Ishikawa (cell line): ENCODE results near the gene RFNG.

Experiments
- CEBPB ChIP-seq: IDR thresholded peaks from 2 replicates; pipeline ENCODE4 v1.6.1; 2012
- CREB1 ChIP-seq: IDR thresholded peaks from 2 replicates; pipeline ENCODE4 v1.6.1; 2012; ENCODE audit warnings: low read depth
- EGR1 ChIP-seq: IDR thresholded peaks from 2 replicates; pipeline ENCODE4 v1.6.1; 2012
- EP300 ChIP-seq: IDR thresholded peaks from 2 replicates; pipeline ENCODE4 v1.6.1; 2012; ENCODE audit warnings: borderline replicate concordance
- FOXM1 ChIP-seq: IDR thresholded peaks from 2 replicates; pipeline ENCODE4 v1.6.1; 2012; ENCODE audit warnings: low read depth, borderline replicate concordance
- NFIC ChIP-seq: IDR thresholded peaks from 2 replicates; pipeline ENCODE4 v1.6.1; 2012
- RAD21 ChIP-seq: IDR thresholded peaks from 2 replicates; pipeline ENCODE4 v1.6.1; 2012; ENCODE audit warnings: low read depth
- TAF1 ChIP-seq: IDR thresholded peaks from 2 replicates; pipeline ENCODE4 v1.6.1; 2012; ENCODE audit warnings: low read depth, mild to moderate bottlenecking
- TCF12 ChIP-seq: IDR thresholded peaks from 2 replicates; pipeline ENCODE4 v1.6.1; 2012; ENCODE audit warnings: low read depth
- TEAD4 ChIP-seq: IDR thresholded peaks from 2 replicates; pipeline ENCODE4 v1.6.1; 2012
- YY1 ChIP-seq: IDR thresholded peaks from 2 replicates; pipeline ENCODE4 v1.6.1; 2012; ENCODE audit warnings: low read depth
- ZBTB7A ChIP-seq: IDR thresholded peaks from 2 replicates; pipeline ENCODE4 v1.6.1; 2012; ENCODE audit warnings: low read depth
- TF ChIP-seq, protein P1 (sequence below): IDR thresholded peaks from 2 replicates; pipeline ENCODE4 v1.6.1; 2012; ENCODE audit warnings: low read depth, mild to moderate bottlenecking
- TF ChIP-seq, protein P2 (sequence below): IDR thresholded peaks from 2 replicates; pipeline ENCODE4 v1.6.1; 2012
- TF ChIP-seq, protein P3 (sequence below): IDR thresholded peaks from 2 replicates; pipeline ENCODE4 v1.6.1; 2012

The RFNG gene

DNA sequence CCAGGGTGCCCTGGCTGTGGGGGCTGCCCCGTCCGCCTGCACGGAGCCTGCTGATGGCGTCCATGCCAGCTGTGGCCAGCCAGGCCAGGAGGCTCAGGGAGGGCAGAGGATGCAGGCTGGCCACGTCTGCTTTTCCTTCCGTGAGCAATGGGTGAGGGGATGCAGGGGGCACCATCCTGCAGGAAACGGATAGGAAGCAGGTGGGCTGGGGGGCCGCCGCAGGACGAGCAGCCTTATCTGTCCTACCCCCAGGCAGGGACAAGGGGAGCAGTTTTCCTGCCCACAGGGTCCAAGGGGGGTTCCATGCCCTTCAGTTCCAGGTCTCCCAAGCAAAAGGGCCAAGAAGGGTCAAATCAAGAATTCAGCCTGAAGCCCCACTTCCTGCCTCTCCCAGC is 7.2 kb upstream of the RFNG start:
- TF ChIP-seq TEAD4 (no peak), RAD21 (no peak), EGR1 (no peak), YY1 (no peak), TAF1 (no peak), EP300 (no peak), NFIC (no peak), ZBTB7A (no peak)
- TF ChIP-seq, protein P1, sequence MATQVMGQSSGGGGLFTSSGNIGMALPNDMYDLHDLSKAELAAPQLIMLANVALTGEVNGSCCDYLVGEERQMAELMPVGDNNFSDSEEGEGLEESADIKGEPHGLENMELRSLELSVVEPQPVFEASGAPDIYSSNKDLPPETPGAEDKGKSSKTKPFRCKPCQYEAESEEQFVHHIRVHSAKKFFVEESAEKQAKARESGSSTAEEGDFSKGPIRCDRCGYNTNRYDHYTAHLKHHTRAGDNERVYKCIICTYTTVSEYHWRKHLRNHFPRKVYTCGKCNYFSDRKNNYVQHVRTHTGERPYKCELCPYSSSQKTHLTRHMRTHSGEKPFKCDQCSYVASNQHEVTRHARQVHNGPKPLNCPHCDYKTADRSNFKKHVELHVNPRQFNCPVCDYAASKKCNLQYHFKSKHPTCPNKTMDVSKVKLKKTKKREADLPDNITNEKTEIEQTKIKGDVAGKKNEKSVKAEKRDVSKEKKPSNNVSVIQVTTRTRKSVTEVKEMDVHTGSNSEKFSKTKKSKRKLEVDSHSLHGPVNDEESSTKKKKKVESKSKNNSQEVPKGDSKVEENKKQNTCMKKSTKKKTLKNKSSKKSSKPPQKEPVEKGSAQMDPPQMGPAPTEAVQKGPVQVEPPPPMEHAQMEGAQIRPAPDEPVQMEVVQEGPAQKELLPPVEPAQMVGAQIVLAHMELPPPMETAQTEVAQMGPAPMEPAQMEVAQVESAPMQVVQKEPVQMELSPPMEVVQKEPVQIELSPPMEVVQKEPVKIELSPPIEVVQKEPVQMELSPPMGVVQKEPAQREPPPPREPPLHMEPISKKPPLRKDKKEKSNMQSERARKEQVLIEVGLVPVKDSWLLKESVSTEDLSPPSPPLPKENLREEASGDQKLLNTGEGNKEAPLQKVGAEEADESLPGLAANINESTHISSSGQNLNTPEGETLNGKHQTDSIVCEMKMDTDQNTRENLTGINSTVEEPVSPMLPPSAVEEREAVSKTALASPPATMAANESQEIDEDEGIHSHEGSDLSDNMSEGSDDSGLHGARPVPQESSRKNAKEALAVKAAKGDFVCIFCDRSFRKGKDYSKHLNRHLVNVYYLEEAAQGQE: no peak

DNA sequence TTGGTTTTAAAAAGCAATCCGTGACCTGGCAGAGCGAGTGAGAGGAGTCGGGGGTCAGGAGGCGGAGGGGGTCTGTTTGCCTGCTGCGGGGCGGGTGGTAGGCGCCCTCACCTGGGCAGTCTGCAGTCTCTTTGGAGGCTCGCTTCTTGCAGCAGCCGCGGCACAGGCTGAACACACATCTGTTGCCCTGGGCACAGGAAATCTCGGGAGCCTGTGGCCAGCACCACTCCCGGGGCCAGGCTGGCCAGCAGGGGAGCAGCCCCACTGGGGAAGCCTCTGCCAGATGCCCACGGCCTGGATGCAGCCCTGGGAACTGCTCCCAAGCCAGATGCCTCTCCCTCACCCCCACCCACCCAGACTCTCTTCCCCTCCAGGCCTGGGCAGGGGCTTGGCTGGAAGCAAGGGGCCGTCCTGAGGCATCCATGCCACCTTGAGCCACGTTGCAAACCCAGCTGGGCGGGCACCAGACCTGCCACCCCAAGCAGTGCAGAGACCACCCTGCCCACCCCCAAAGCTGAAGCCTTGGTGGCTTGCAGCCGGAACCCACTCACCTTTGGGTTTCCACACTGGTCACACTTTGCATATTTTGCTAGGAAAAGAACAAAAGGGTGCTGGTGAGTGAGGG is 6.7 kb upstream of the RFNG start:
- no peak for TF ChIP-seq NFIC
- TF ChIP-seq, protein P1: no peak
- TF ChIP-seq CREB1: no peak

DNA sequence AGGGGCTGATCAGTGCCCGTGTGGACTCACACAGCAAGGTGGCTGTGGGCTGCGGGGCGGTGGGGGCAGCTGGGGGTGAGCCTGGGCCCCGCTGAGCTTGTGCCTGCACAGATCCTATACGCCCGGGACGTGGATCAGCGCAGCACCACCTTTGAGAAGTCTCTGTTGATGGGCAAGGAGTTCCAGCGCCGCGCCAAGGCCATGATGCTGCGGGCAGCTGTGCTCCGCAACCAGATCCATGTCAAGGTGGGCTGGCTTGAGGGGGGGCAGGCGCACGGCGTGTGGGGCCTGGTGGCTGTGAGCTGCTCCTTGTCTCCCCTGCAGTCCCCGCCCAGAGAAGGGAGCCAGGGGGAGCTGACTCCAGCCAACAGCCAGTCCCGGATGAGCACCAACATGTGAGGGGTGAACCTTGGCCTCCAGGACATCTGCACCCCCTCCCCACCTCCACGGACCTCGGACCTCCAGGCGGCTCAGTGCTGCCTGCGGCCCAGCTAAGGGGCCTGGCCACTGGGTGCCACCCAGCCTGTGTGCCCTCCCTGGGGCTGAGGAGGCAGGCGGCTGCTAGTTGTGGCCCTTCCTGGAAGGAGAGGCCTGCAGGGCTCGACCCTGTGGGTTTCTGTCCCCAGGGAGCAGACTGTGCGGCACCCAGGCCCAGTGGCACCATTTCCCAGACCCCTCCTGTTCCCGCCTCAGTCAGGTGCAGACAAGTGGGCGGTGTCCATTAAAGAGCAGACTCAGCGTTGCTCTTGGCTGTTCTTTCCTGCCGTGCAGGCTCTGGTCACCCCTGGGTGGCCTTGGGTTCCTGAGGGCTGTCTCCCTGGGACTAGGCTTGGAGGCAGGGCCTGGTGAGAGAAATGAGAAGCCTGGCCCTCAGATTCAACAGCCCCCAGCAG is 5.4 kb upstream of the RFNG start:
- TF ChIP-seq, protein P1: no peak
- no peak for TF ChIP-seq TAF1
- TF ChIP-seq CEBPB: no peak
- TF ChIP-seq, protein P2, sequence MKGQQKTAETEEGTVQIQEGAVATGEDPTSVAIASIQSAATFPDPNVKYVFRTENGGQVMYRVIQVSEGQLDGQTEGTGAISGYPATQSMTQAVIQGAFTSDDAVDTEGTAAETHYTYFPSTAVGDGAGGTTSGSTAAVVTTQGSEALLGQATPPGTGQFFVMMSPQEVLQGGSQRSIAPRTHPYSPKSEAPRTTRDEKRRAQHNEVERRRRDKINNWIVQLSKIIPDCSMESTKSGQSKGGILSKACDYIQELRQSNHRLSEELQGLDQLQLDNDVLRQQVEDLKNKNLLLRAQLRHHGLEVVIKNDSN: no peak
- TF ChIP-seq CREB1: no peak
- TF ChIP-seq NFIC: no peak
- TF ChIP-seq TEAD4: no peak
- TF ChIP-seq TCF12: no peak
- TF ChIP-seq EGR1: no peak
- no peak for TF ChIP-seq FOXM1
- TF ChIP-seq, protein P3, sequence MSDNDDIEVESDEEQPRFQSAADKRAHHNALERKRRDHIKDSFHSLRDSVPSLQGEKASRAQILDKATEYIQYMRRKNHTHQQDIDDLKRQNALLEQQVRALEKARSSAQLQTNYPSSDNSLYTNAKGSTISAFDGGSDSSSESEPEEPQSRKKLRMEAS: no peak
- no peak for TF ChIP-seq YY1
- no peak for TF ChIP-seq RAD21
- no peak for TF ChIP-seq EP300
- TF ChIP-seq ZBTB7A: no peak

DNA sequence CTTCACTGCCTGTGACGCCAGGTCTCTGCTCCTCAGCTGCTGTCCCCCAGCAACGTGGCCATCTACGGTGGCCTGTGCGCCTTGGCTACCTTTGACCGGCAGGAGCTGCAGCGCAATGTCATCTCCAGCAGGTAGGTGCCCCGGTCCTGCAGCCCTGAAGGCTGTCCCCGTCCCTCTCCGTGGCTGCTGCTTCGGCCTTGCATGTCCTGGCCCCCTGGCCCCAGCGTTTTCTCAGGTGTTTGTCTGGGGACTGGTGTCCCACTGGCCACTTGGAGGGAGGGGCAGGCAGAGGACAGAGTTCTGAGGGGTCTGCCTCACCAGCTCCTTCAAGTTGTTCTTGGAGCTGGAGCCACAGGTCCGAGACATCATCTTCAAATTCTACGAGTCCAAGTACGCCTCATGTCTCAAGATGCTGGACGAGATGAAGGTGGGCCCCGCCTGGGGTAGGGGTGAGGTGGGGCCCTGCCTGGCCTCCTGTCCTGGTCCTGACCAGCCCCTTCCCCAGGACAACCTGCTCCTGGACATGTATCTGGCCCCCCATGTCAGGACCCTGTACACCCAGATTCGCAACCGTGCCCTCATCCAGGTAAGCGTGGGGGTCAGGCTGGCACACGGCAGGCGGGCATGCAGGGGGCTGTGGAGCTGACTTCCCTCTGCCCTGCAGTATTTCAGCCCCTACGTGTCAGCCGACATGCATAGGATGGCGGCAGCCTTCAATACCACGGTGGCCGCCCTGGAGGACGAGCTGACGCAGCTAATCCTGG is 4.5 kb upstream of the RFNG start:
- TF ChIP-seq, protein P2: no peak
- TF ChIP-seq TAF1: no peak
- TF ChIP-seq, protein P1: no peak
- TF ChIP-seq YY1: no peak
- TF ChIP-seq TCF12: no peak
- TF ChIP-seq, protein P3: no peak
- no peak for TF ChIP-seq TEAD4
- no peak for TF ChIP-seq EP300
